Peyer's patch (tissue), 4 donors: ENCODE measurements around the gene SAMSN1.

Experiments
- CTCF ChIP-seq, 6 experiments: fragments of 450-650 bp in 4 of 6; fragments of 200-600 bp in 2 of 6; sonication (generic) in 1 of 6; IDR thresholded peaks; one replicate each; pipeline ENCODE4 v1.5.1; 2017 to 2019; ENCODE audit warnings: antibody characterized with exemption in 6 of 6, mild to moderate bottlenecking in 3 of 6, moderate library complexity in 1 of 6
- POLR2A ChIP-seq, 2 donors: fragments of 450-650 bp; IDR thresholded peaks; one replicate each; pipeline ENCODE4 v1.5.1; 2017; ENCODE audit warnings: antibody characterized with exemption in 2 of 2, mild to moderate bottlenecking in 2 of 2, moderate library complexity in 2 of 2

GRCh38 chr21:14523234-14523633, 22.9 kb downstream of the SAMSN1 start:
- TF ChIP-seq CTCF (IDR thresholded peaks at IDR 0.05) (no peak), POLR2A (IDR thresholded peaks at IDR 0.05) (no peak)
